Measurements from ENCODE around the gene KDM2B. TPM values are rescaled to one million over a fixed set of nuclear protein-coding genes. Genes with fewer than 3 reads are reported as not detected.

The KDM2B gene
- total and polyA plus RNA-seq, 2 of the 8 experiments (the other 6 are each of a cell fraction or from before 2014, with no cell fraction given), result 111 to 162 TPM

DNA sequence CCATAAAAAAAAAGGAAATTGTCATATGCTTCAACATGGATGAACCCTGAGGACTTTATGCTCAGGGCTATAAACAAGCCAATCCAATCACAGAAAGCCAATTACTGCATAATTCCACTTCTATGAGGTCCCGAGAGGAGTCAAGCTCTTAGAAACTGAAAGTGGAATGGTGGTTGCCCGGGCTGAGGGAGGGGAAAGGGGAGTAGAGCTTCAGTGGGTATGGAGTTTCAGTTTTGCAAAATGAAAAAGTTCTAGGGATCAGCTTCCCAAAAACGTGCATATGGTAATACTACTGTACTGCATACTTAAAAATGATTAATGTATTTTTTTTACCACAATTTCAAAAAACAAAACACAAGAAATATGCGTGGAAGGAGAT lies 128.9 kb downstream of the KDM2B start (continued):
- TF ChIP-seq CHD7 (IDR thresholded peaks at IDR 0.05; ENCODE audit: insufficient replicate concordance, low read length) (no peak), TCF12 (IDR thresholded peaks at IDR 0.05; ENCODE audit: low read depth, low read length) (no peak), EP300 (IDR thresholded peaks at IDR 0.05; ENCODE audit: borderline replicate concordance in 1 of 2, low read depth in 2 of 2, low read length in 2 of 2) (no peak), RXRA (IDR thresholded peaks at IDR 0.05; ENCODE audit: insufficient read depth, low read depth, low read length) (no peak), TEAD4 (IDR thresholded peaks at IDR 0.05; ENCODE audit: low read depth, low read length) (no peak), SIRT6 (IDR thresholded peaks at IDR 0.05; ENCODE audit: low read length) (no peak), EZH2 (IDR thresholded peaks at IDR 0.05; ENCODE audit: low read depth, low read length, severe bottlenecking) (no peak), GABPA (IDR thresholded peaks at IDR 0.05; ENCODE audit: borderline replicate concordance, insufficient read depth, low read length) (no peak), RNF2 (IDR thresholded peaks at IDR 0.05; ENCODE audit: borderline replicate concordance, low read depth, low read length, missing control alignments, poor library complexity, severe bottlenecking) (no peak), KDM5A (IDR thresholded peaks at IDR 0.05; ENCODE audit: low read length) (no peak)
